HEK293 (cell line): ENCODE data around the gene YIPF3.

Experiments
- CTCF ChIA-PET: fragments of 350-600 bp; formaldehyde crosslinking; extraction: SDS; loops from one replicate; lab custom pipeline; 2021; ENCODE audit warnings: antibody characterized with exemption; lab: Yijun Ruan, JAX
- POLR2A ChIA-PET: fragments of 300-600 bp; formaldehyde crosslinking; extraction: SDS; loops from one replicate; lab custom pipeline; 2020; ENCODE audit warnings: antibody characterized with exemption, inconsistent platforms; lab: Yijun Ruan, JAX
- H3K27ac ChIP-seq: fragments of 200-500 bp; sonication (Bioruptor generic); 2 replicates; pipeline ENCODE4 v1.5.1; 2014; ENCODE audit warnings: low read depth, low read length, control low read depth, inconsistent platforms; ENCODE audit errors: extremely low read depth
- H3K36me3 ChIP-seq, 2 experiments: fragments of 200-500 bp in 1 of 2; sonication (Bioruptor generic) in 1 of 2; 1 replicate in 1 of 2; 2 replicates in 1 of 2; pipeline ENCODE4 v1.5.1; 2014 to 2017; ENCODE audit warnings: inconsistent platforms in 2 of 2, low read length in 2 of 2; ENCODE audit not compliant: control insufficient read depth in 2 of 2, insufficient read depth in 1 of 2
- H3K4me1 ChIP-seq: fragments of 200-500 bp; sonication (Bioruptor generic); 2 replicates; pipeline ENCODE4 v1.5.1; 2014; ENCODE audit warnings: mild to moderate bottlenecking, low read length, inconsistent platforms; ENCODE audit not compliant: control insufficient read depth, insufficient read depth
- H3K4me3 ChIP-seq: 2 replicates; pipeline ENCODE4 v1.5.1; 2011; ENCODE audit warnings: low read depth, mild to moderate bottlenecking, control low read depth, low read length, moderate library complexity
- H3K9me3 ChIP-seq: fragments of 200-500 bp; sonication (Bioruptor generic); 2 replicates; pipeline ENCODE4 v1.5.1; 2014; ENCODE audit warnings: low read depth, low read length, inconsistent platforms; ENCODE audit not compliant: control insufficient read depth, insufficient read depth
- EGR2 ChIP-seq: fragments of 450-650 bp; formaldehyde crosslinking; IDR thresholded peaks from 2 replicates; pipeline ENCODE4 v1.5.1; 2016; ENCODE audit warnings: low read depth, missing biosample characterization, missing genetic modification characterization
- FEZF1 ChIP-seq: fragments of 450-650 bp; formaldehyde crosslinking; IDR thresholded peaks from 2 replicates; pipeline ENCODE4 v1.5.1; 2016; ENCODE audit warnings: missing biosample characterization, missing genetic modification characterization
- HOXD13 ChIP-seq: sonication (generic); formaldehyde crosslinking; IDR thresholded peaks from 2 replicates; pipeline ENCODE4 v1.8.0; 2022; ENCODE audit warnings: missing genetic modification reagents, borderline replicate concordance
- INSM2 ChIP-seq: fragments of 450-650 bp; formaldehyde crosslinking; IDR thresholded peaks from 2 replicates; pipeline ENCODE4 v1.5.1; 2016; ENCODE audit warnings: missing biosample characterization, missing genetic modification characterization
- PRDM6 ChIP-seq: fragments of 450-650 bp; formaldehyde crosslinking; IDR thresholded peaks from 2 replicates; pipeline ENCODE4 v1.5.1; 2017; ENCODE audit warnings: missing biosample characterization, missing genetic modification characterization
- TCF7L2 ChIP-seq: IDR thresholded peaks from 2 replicates; pipeline ENCODE4 v1.6.1; 2011; ENCODE audit warnings: low read depth, mild to moderate bottlenecking, inconsistent platforms, low read length, moderate library complexity, borderline replicate concordance
- ZBTB17 ChIP-seq: fragments of 450-650 bp; formaldehyde crosslinking; IDR thresholded peaks from 2 replicates; pipeline ENCODE4 v1.5.1; 2016; ENCODE audit warnings: missing biosample characterization, missing genetic modification characterization
- ZBTB44 ChIP-seq: fragments of 450-650 bp; IDR thresholded peaks from 2 replicates; pipeline ENCODE4 v1.5.1; 2018; ENCODE audit warnings: missing biosample characterization, mild to moderate bottlenecking, missing genetic modification characterization
- ZBTB6 ChIP-seq: fragments of 450-650 bp; formaldehyde crosslinking; IDR thresholded peaks from 2 replicates; pipeline ENCODE4 v1.5.1; 2017; ENCODE audit warnings: missing biosample characterization, missing genetic modification characterization
- ZNF112 ChIP-seq: fragments of 450-650 bp; formaldehyde crosslinking; IDR thresholded peaks from 2 replicates; pipeline ENCODE4 v1.5.0; 2017; ENCODE audit warnings: missing biosample characterization, missing genetic modification characterization
- ZNF114 ChIP-seq: fragments of 450-650 bp; formaldehyde crosslinking; IDR thresholded peaks from 2 replicates; pipeline ENCODE4 v1.5.0; 2017; ENCODE audit warnings: missing biosample characterization, missing genetic modification characterization
- ZNF133 ChIP-seq: fragments of 450-650 bp; formaldehyde crosslinking; IDR thresholded peaks from 2 replicates; pipeline ENCODE4 v1.5.1; 2016; ENCODE audit warnings: missing biosample characterization, missing genetic modification characterization
- ZNF544 ChIP-seq: fragments of 450-650 bp; formaldehyde crosslinking; IDR thresholded peaks from 2 replicates; pipeline ENCODE4 v1.5.0; 2017; ENCODE audit warnings: missing biosample characterization, missing genetic modification characterization
- ZNF548 ChIP-seq: fragments of 450-650 bp; formaldehyde crosslinking; IDR thresholded peaks from 2 replicates; pipeline ENCODE4 v1.5.1; 2016; ENCODE audit warnings: missing biosample characterization, missing genetic modification characterization
- ZNF549 ChIP-seq: fragments of 450-650 bp; IDR thresholded peaks from 2 replicates; pipeline ENCODE4 v1.5.1; 2018; ENCODE audit warnings: missing biosample characterization, missing genetic modification characterization, mild to moderate bottlenecking, inconsistent platforms, moderate library complexity
- ZNF596 ChIP-seq: fragments of 450-650 bp; IDR thresholded peaks from 2 replicates; pipeline ENCODE4 v1.5.0; 2018; ENCODE audit warnings: missing biosample characterization, mild to moderate bottlenecking, missing genetic modification characterization, moderate library complexity
- ZNF654 ChIP-seq: fragments of 450-650 bp; formaldehyde crosslinking; IDR thresholded peaks from 2 replicates; pipeline ENCODE4 v1.5.1; 2016; ENCODE audit warnings: low read depth, missing biosample characterization, missing genetic modification characterization
- ZNF830 ChIP-seq: fragments of 450-650 bp; IDR thresholded peaks from 2 replicates; pipeline ENCODE4 v1.5.0; 2018; ENCODE audit warnings: missing biosample characterization, missing genetic modification characterization, low read depth, mild to moderate bottlenecking, moderate library complexity
- ZNF837 ChIP-seq: fragments of 450-650 bp; formaldehyde crosslinking; IDR thresholded peaks from 2 replicates; pipeline ENCODE4 v1.5.1; 2016; ENCODE audit warnings: missing biosample characterization, missing genetic modification characterization

The YIPF3 gene

GRCh38 chr6:43515808-43516207, 918 bp downstream of the YIPF3 start:
- H3K9me3 ChIP-seq = no peaks in the 10 kb centered on the region
- H3K4me1 ChIP-seq = peaks cover 9% of the 10 kb centered on the region; the same call in 1 of the 2 replicates
- ChIA-PET CTCF (interaction anchor here (2.6 kb wide), 1 partner anchor 9 kb away, joined by 20 read pairs; no protein-coding TSS in a partner anchor), POLR2A (interaction anchor here (0.6 to 2.1 kb wide), 7 partner anchors 9 to 420 kb away, joined by 5 to 14 read pairs (median 6); partner anchors contain the start of genes ABCC10, GTPBP2, TJAP1 and ZNF318)
- peak overlapping the region; percentile 88 for H3K4me3 ChIP-seq
- H3K36me3 ChIP-seq = peaks cover 18 to 71% of the 10 kb centered on the region in 2 experiments
- no peak overlapping the region for H3K27ac ChIP-seq
- TF ChIP-seq INSM2 (tag by site-specific recombination) (no peak), ZBTB6 (tag by site-specific recombination) (no peak), TCF7L2 (no peak), ZNF112 (no peak), PRDM6 (no peak)

GRCh38 chr6:43511824-43512415, 4.8 kb downstream of the YIPF3 start:
- POLR2A ChIA-PET = interaction anchor here (0.6 to 2.2 kb wide), 2 partner anchors 11 to 34 kb away, joined by 3 to 6 read pairs; no protein-coding TSS in a partner anchor
- Histone ChIP-seq H3K36me3 (peaks cover 18 to 52% of the 10 kb centered on the region in 2 experiments), H3K4me3 (no peak overlapping the region), H3K4me1 (peaks cover 4% of the 10 kb centered on the region; the same call in 1 of the 2 replicates), H3K27ac (no peak overlapping the region), H3K9me3 (no peaks in the 10 kb centered on the region)
- TF ChIP-seq FEZF1 (tag by site-specific recombination) = no peak
- no peak for TF ChIP-seq EGR2
- no peak for TF ChIP-seq ZNF133
- TF ChIP-seq HOXD13 (CRISPR knock-in tag) = no peak
- no peak for TF ChIP-seq ZNF654 (tag by site-specific recombination)
- no peak for TF ChIP-seq ZNF114 (tag by site-specific recombination)
- no peak for TF ChIP-seq ZBTB17 (tag by site-specific recombination)
- TF ChIP-seq ZNF544 (tag by site-specific recombination) = no peak
- TF ChIP-seq ZNF548 (tag by site-specific recombination) = no peak
- TF ChIP-seq ZNF596 = no peak
- no peak for TF ChIP-seq ZNF549 (tag by site-specific recombination)
- no peak for TF ChIP-seq ZNF830
- TF ChIP-seq ZNF837 = no peak
- no peak for TF ChIP-seq ZBTB44 (tag by site-specific recombination)
- CTCF ChIA-PET = interaction anchor here (0.6 to 8.5 kb wide), 3 partner anchors 9 to 234 kb away, joined by 3 to 142 read pairs (median 3); no protein-coding TSS in a partner anchor
